Activated naive CD4-positive, alpha-beta T cell treated with anti-CD3 and anti-CD28 coated beads, Interleukin-2, amount 50 U/mL, for 72 hours (primary cell): ENCODE measurements around the gene ADCY5. TPM values are rescaled to one million over a fixed set of nuclear protein-coding genes. Genes with fewer than 3 reads are reported as not detected.

Experiments used
- ATAC-seq, 2 donors: fragments of 150-1000 bp; cut with Tn5 transposase; 2 replicates each; pipeline ENCODE4 v1.10.0; 2021; ENCODE audit warnings: mild to moderate bottlenecking in 2 of 2, moderate library complexity in 2 of 2
- DNase-seq, 2 donors: peaks; one replicate each; pipeline ENCODE4 v3.0.0; 2021 to 2022; ENCODE audit warnings: low spot score in 2 of 2
- H3K27ac Mint-ChIP-seq, 2 donors: one replicate each; pipeline ENCODE4 v1.8.0; 2022; ENCODE audit warnings: mild to moderate bottlenecking in 2 of 2, mixed read lengths in 2 of 2
- H3K36me3 Mint-ChIP-seq, 2 donors: one replicate each; pipeline ENCODE4 v1.8.0; 2022; ENCODE audit warnings: mixed read lengths in 2 of 2
- H3K9me3 Mint-ChIP-seq, 2 donors: one replicate each; pipeline ENCODE4 v1.8.0; 2022; ENCODE audit warnings: mixed read lengths in 2 of 2
- total RNA-seq, 2 donors: library from RNA; stranded (reverse); gene quantifications; one replicate each; pipeline ENCODE4 v1.2.3, GENCODE V29; 2022

The ADCY5 gene
- total RNA-seq, 2 donors from 2014 or later = not detected

GRCh38 chr3:123349566-123350435 lies 99.1 kb downstream of the ADCY5 start:
- H3K36me3 Mint-ChIP-seq = peaks cover 0 to 4% of the 10 kb centered on the region in 2 donors
- peaks cover 4 to 5% of the 10 kb centered on the region in 2 donors for H3K9me3 Mint-ChIP-seq
- H3K27ac Mint-ChIP-seq = peak overlapping the region in 1 of 2 donors; percentile 37
- no peak for ATAC-seq
- DNase-seq = no peak

GRCh38 chr3:123349201-123349535 lies 99.7 kb downstream of the ADCY5 start:
- H3K36me3 Mint-ChIP-seq = peaks cover 0 to 2% of the 10 kb centered on the region in 2 donors
- H3K9me3 Mint-ChIP-seq = peaks cover 2% of the 10 kb centered on the region in 2 donors
- ATAC-seq (peak; percentile 43 to 73), DNase-seq (no peak)
- H3K27ac Mint-ChIP-seq = peak overlapping the region in 1 of 2 donors; percentile 37

- H3K36me3 Mint-ChIP-seq = no peaks in the 10 kb centered on the region
- DNase-seq (no peak), ATAC-seq (peak in 1 of 2 donors; percentile 21)
- H3K9me3 Mint-ChIP-seq = no peaks in the 10 kb centered on the region
- H3K27ac Mint-ChIP-seq = no peak overlapping the region
Observed at GRCh38 chr3:123348471-123349200, 100.3 kb downstream of the ADCY5 start.

GRCh38 chr3:123347691-123348264 lies 101.1 kb downstream of the ADCY5 start:
- no peak for DNase-seq
- Mint-ChIP-seq H3K27ac (no peak overlapping the region), H3K36me3 (no peaks in the 10 kb centered on the region), H3K9me3 (no peaks in the 10 kb centered on the region)
- ATAC-seq = no peak

GRCh38 chr3:123347205-123347604 lies 101.7 kb downstream of the ADCY5 start:
- DNase-seq (peak in 1 of 2 donors; percentile 9), ATAC-seq (no peak)
- Mint-ChIP-seq H3K27ac (no peak overlapping the region), H3K36me3 (no peaks in the 10 kb centered on the region), H3K9me3 (no peaks in the 10 kb centered on the region)

- Mint-ChIP-seq H3K27ac (no peak overlapping the region), H3K36me3 (no peaks in the 10 kb centered on the region), H3K9me3 (no peaks in the 10 kb centered on the region)
- ATAC-seq = no peak
- no peak for DNase-seq
Observed at GRCh38 chr3:123346021-123346420, 102.9 kb downstream of the ADCY5 start.

GRCh38 chr3:123344907-123345594 lies 103.8 kb downstream of the ADCY5 start:
- no peak for ATAC-seq
- DNase-seq = no peak
- H3K36me3 Mint-ChIP-seq = no peaks in the 10 kb centered on the region

GRCh38 chr3:123344175-123344906 lies 104.5 kb downstream of the ADCY5 start:
- ATAC-seq (peak; percentile 35 to 50), DNase-seq (no peak)
- H3K9me3 Mint-ChIP-seq = no peaks in the 10 kb centered on the region
- no peaks in the 10 kb centered on the region for H3K36me3 Mint-ChIP-seq
- H3K27ac Mint-ChIP-seq = peak overlapping the region in 1 of 2 donors; percentile 70

More at GRCh38 chr3:123344907-123345594, 103.8 kb downstream of the ADCY5 start:
- Mint-ChIP-seq H3K9me3 (no peaks in the 10 kb centered on the region), H3K27ac (peak overlapping the region in 1 of 2 donors; percentile 34)

- no peaks in the 10 kb centered on the region for H3K9me3 Mint-ChIP-seq
- ATAC-seq = no peak
- peak overlapping the region in 1 of 2 donors; percentile 70 for H3K27ac Mint-ChIP-seq
- no peaks in the 10 kb centered on the region for H3K36me3 Mint-ChIP-seq
- DNase-seq = no peak
Observed at GRCh38 chr3:123343296-123344174, 105.4 kb downstream of the ADCY5 start.

- DNase-seq (no peak), ATAC-seq (no peak)
- no peaks in the 10 kb centered on the region for H3K36me3 Mint-ChIP-seq
- H3K27ac Mint-ChIP-seq = no peak overlapping the region
- no peaks in the 10 kb centered on the region for H3K9me3 Mint-ChIP-seq
Observed at GRCh38 chr3:123342631-123343080, 106.2 kb downstream of the ADCY5 start.

- no peaks in the 10 kb centered on the region for H3K9me3 Mint-ChIP-seq
- no peaks in the 10 kb centered on the region for H3K36me3 Mint-ChIP-seq
- H3K27ac Mint-ChIP-seq = no peak overlapping the region
- DNase-seq = peak in 1 of 2 donors; percentile 18
- ATAC-seq = no peak
Observed at GRCh38 chr3:123341871-123342630, 106.8 kb downstream of the ADCY5 start.

- no peaks in the 10 kb centered on the region for H3K9me3 Mint-ChIP-seq
- ATAC-seq (no peak), DNase-seq (no peak)
Observed at GRCh38 chr3:123340336-123340735, 108.6 kb downstream of the ADCY5 start.

GRCh38 chr3:123339302-123339701 lies 109.6 kb downstream of the ADCY5 start:
- no peak for ATAC-seq
- DNase-seq = peak in 1 of 2 donors; percentile 35
- H3K27ac Mint-ChIP-seq = no peak overlapping the region
- H3K36me3 Mint-ChIP-seq = no peaks in the 10 kb centered on the region
- H3K9me3 Mint-ChIP-seq = no peaks in the 10 kb centered on the region

More at GRCh38 chr3:123340336-123340735, 108.6 kb downstream of the ADCY5 start:
- no peaks in the 10 kb centered on the region for H3K36me3 Mint-ChIP-seq
- H3K27ac Mint-ChIP-seq = no peak overlapping the region

GRCh38 chr3:123338620-123339061 lies 110.2 kb downstream of the ADCY5 start:
- no peaks in the 10 kb centered on the region for H3K36me3 Mint-ChIP-seq
- no peak overlapping the region for H3K27ac Mint-ChIP-seq
- H3K9me3 Mint-ChIP-seq = no peaks in the 10 kb centered on the region
- no peak for ATAC-seq
- no peak for DNase-seq
